Large intestine (tissue), 3 donors: ENCODE results near the gene STRADB. TPM values are rescaled to one million over a fixed set of nuclear protein-coding genes. Genes with fewer than 3 reads are reported as not detected.
"Not testable (repeated sequence)": the region's sequence is repeated elsewhere in the genome, so short reads cannot be mapped to it uniquely, and the experiment has no call there.

ENCODE experiments used
- DNase-seq, 2 donors: peaks; one replicate each; pipeline versions ENCODE4 v3.0.0 to v3.0.0-alpha.2; 2013
- H3K27ac ChIP-seq: one replicate; pipeline ENCODE4 v1.5.1; 2013; ENCODE audit warnings: low read length
- H3K27me3 ChIP-seq: 2 replicates; pipeline ENCODE4 v1.6.1; 2013; ENCODE audit warnings: low read length; ENCODE audit not compliant: control insufficient read depth, insufficient read depth
- H3K36me3 ChIP-seq: 2 replicates; pipeline ENCODE4 v1.6.1; 2013; ENCODE audit warnings: low read length; ENCODE audit not compliant: control insufficient read depth, insufficient read depth
- H3K4me1 ChIP-seq: one replicate; pipeline ENCODE4 v1.6.1; 2013; ENCODE audit warnings: low read length; ENCODE audit not compliant: control insufficient read depth, insufficient read depth
- H3K4me3 ChIP-seq: one replicate; pipeline ENCODE4 v1.5.1; 2013; ENCODE audit warnings: low read length
- H3K9me3 ChIP-seq: one replicate; pipeline ENCODE4 v1.6.1; 2013; ENCODE audit warnings: mild to moderate bottlenecking, low read depth, low read length, moderate library complexity; ENCODE audit not compliant: control insufficient read depth
- WGBS: methylation state at CpG from one replicate; pipeline ENCODE4 v1.1.5; 2013; ENCODE audit warnings: low lambda C conversion rate; ENCODE audit not compliant: insufficient coverage; 5-methylcytosine and 5-hydroxymethylcytosine counted together
- polyA plus RNA-seq: library from polyadenylated mRNA; unstranded; fragments of 120-200 nt; gene quantifications from one replicate; pipeline ENCODE4 v1.2.1, GENCODE V29; 2013

The STRADB gene
- polyA plus RNA-seq, 1 donor: 65.5 TPM

DNA sequence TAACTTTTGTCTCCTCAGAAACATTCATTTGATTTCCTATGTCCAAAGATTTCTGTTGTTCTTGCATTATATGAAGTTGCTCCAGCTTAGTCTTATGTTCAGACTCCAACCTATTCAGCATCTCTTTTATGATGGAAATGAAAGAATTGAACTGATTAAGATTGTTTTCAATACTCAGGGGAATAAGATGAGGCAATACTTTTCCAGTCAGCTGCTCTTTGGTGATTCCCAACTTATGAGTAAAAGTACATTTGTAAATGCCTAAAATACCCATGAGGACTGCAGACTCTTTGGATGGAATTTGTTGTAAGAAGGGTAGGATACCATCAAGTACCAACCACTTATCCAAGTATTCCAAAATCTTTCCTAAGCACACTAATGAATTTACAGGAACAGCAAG is 40.1 kb upstream of the STRADB start:
- Histone ChIP-seq H3K27ac (no peak overlapping the region), H3K4me3 (no peak overlapping the region), H3K27me3 (no peaks in the 10 kb centered on the region), H3K9me3 (no peaks in the 10 kb centered on the region), H3K36me3 (peaks cover 4% of the 10 kb centered on the region), H3K4me1 (no peaks in the 10 kb centered on the region)
- DNase-seq: no peak

DNA sequence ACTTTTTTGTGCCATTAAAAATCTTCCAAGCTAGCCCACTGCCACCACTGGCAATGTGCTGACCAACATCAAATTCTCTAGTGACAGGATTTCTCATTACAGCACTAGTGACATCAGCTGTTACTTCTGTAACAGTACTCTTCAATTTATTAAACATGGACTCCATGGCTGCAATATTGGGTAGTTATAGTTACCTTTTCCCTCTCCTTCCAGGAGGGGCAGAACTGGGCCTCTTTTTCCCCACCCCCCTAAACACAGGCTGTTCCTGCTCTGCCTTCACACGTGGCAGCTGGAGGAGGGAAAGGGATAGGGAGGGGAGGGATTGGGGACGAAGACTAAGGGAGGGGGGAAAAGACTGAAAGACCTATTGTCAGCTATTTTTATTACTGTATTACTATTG is 38.4 kb upstream of the STRADB start:
- no CpG with 5 or more reads among the region's 2 CpGs for WGBS
- DNase-seq: no peak
- no peak overlapping the region for H3K27ac ChIP-seq
- H3K4me1 ChIP-seq: no peaks in the 10 kb centered on the region
- H3K27me3 ChIP-seq: no peaks in the 10 kb centered on the region
- H3K9me3 ChIP-seq: no peaks in the 10 kb centered on the region
- no peak overlapping the region for H3K4me3 ChIP-seq
- peaks cover 5% of the 10 kb centered on the region for H3K36me3 ChIP-seq

DNA sequence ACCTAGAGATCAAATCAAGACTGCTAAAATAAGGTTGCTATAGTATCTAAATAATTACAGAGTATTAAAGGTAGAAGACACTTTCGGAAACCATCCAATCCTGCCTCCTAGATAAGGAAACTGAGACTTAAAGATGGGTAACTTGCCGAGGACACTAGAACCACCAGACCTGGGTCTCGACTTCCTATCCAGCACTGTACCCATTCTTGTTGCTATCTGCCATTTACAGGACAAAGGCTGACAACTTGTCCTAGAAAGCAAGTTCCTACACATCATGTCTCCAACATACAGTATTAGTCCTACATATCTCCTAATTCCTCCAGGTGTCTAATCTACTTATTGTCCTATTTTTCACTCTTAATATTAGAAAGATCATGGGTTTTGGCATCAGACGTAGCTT is 38.0 kb upstream of the STRADB start:
- Histone ChIP-seq H3K27me3 (no peaks in the 10 kb centered on the region), H3K4me3 (no peak overlapping the region), H3K9me3 (no peaks in the 10 kb centered on the region), H3K4me1 (no peaks in the 10 kb centered on the region), H3K36me3 (peaks cover 6% of the 10 kb centered on the region), H3K27ac (no peak overlapping the region)
- no peak for DNase-seq
- 83% methylated on average over 1 of the region's 4 CpGs for WGBS

DNA sequence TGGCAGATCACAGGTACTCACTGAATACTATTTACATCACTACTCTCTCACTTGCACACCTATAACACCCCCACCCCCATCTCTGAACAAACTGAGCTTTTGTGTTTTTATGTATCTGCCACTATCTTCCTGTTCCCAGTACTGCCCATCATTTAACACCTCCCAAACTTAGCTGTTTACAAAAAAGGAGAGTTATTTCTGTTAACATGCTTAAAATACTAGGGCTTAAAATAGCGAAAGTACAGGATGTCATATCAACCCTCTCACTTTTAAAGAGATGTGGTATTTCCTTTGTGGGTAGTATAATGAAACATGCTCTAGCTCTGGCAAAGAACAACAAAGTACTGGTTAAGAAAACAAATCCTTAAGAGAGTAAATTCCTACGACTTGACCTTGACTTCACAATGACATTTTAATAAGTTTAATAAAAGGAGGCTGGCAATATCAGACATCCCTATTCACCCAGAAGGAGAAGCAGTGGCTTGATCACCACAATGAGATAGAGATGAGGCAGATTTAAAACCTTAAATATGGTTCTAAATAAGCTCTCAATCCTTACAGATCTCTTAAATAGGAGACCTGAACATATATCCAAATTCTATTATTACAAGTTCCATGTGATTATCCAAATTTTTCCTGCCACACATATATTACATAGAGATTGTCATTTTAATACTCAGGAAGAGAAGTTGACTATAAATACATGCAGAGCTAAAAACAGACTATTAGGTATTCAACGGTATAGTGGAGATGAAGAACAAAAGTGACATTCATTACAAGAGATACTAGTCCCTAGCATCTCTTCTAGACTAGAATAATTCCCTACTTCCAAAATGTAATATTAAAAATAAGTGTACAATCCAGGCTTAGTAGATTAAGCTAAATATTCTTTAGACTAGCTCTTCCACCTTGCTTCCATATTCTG is 37.2 kb upstream of the STRADB start:
- Histone ChIP-seq H3K4me1 (no peaks in the 10 kb centered on the region), H3K36me3 (peaks cover 6% of the 10 kb centered on the region), H3K4me3 (no peak overlapping the region), H3K27ac (no peak overlapping the region), H3K9me3 (no peaks in the 10 kb centered on the region), H3K27me3 (no peaks in the 10 kb centered on the region)
- 80% methylated on average over 1 of the region's 3 CpGs for WGBS
- DNase-seq: no peak

DNA sequence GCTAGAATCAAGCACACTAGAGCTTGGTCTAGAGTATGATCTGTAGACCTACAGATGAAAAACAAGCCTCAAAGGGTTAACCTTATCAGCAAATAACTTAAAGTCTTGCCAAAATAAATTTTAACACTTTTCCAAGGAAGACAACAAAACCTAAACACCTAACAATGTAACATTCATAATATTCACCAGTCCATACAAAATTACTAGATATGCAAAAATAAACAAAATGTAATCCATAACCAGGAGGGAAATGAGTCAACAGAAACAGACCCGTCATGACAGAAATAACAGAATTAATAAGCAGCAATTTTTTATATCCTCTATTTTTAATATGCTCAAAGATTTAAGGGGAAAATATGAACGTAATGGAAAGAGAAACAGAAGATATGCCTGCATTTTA is 36.4 kb upstream of the STRADB start:
- Histone ChIP-seq H3K27me3 (no peaks in the 10 kb centered on the region), H3K4me1 (no peaks in the 10 kb centered on the region), H3K9me3 (no peaks in the 10 kb centered on the region), H3K4me3 (no peak overlapping the region), H3K36me3 (peaks cover 9% of the 10 kb centered on the region), H3K27ac (no peak overlapping the region)
- no peak for DNase-seq
- WGBS: 75% methylated on average over 2 of the region's 2 CpGs

DNA sequence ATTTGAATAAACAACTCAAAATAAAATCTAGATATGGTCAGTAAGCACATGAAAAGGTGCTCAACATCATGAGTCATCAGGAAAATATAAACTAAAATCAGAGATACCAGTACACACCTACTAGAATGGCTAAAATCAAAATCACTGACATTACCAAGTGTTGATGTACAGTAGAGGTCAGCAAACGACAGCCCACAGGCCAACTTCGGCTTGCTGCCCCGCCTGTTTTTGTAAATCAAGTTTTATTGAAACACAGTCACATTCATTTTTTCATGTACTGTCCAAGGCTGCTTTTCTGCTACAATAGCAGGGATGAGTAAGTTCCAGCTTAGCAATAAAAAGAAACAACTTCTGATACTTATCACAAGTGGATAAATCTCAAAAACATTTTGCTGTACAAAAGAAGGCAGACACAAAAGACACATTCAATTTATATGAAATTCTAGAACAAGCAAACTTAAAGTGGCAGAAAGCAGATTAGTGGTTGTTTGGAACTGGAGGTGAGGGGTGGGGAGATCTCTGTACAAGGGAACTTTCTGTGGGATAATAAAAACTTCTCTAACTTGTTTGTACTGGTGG is 32.4 kb upstream of the STRADB start:
- Histone ChIP-seq H3K4me1 (no peaks in the 10 kb centered on the region), H3K27me3 (no peaks in the 10 kb centered on the region), H3K9me3 (no peaks in the 10 kb centered on the region), H3K36me3 (peaks cover 6% of the 10 kb centered on the region), H3K4me3 (no peak overlapping the region), H3K27ac (no peak overlapping the region)
- no CpG with 5 or more reads among the region's 3 CpGs for WGBS
- DNase-seq: no peak

DNA sequence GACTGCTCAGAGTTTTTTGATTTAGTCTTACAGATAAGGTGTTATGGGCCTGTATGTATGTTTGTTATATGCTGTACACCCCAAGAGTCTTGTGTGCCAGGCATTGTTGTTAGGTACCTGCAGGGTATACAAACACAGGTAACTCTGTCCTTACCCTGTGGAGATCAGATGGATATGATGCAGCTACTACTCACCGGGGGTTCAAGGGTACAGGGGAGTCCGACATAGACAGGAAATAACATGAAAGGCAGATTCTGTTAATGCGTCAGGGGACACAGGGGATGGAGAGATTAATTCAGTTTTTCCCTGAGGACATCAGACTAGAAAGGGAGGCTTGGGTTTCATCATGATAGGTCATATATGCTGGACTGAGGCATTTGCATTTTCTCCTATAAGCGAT is 31.6 kb upstream of the STRADB start:
- Histone ChIP-seq H3K9me3 (no peaks in the 10 kb centered on the region), H3K4me1 (no peaks in the 10 kb centered on the region), H3K27ac (no peak overlapping the region), H3K27me3 (no peaks in the 10 kb centered on the region), H3K36me3 (peaks cover 6% of the 10 kb centered on the region), H3K4me3 (no peak overlapping the region)
- no peak for DNase-seq
- no CpG with 5 or more reads among the region's 4 CpGs for WGBS

DNA sequence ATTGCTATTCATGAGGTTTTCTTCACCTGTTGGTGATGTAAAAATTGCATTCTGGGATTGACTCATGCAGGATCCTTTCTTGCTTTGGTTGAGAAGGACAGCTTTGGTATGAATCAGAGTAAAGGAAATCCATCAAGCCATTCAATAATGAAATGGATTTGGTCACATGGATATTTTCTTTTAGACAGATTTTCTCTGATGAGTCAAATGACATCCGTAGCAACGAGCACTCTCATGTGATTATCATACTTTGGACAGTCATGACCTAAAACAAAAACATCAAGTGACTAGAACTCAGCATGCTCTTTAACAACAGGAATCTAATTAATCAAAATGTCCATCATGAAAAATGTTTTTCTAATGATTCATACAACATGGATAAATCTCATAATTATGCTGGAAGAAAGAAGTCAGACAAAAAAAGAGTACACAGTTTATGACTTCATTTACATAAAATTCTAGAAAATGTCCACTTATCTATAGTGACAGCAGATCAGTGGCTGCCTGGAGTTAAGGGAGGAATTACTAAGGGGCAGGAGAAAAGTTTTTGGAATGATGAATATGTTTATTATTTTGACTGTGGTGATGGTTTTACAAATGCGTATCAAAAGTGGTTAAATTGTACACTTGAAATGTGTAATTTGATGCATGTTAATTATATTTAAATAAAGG is 31.0 kb upstream of the STRADB start:
- H3K9me3 ChIP-seq: no peaks in the 10 kb centered on the region
- no peak overlapping the region for H3K4me3 ChIP-seq
- peaks cover 6% of the 10 kb centered on the region for H3K36me3 ChIP-seq
- no peak for DNase-seq
- H3K4me1 ChIP-seq: no peaks in the 10 kb centered on the region
- H3K27me3 ChIP-seq: no peaks in the 10 kb centered on the region
- H3K27ac ChIP-seq: no peak overlapping the region
- 100% methylated on average over 1 of the region's 3 CpGs for WGBS

DNA sequence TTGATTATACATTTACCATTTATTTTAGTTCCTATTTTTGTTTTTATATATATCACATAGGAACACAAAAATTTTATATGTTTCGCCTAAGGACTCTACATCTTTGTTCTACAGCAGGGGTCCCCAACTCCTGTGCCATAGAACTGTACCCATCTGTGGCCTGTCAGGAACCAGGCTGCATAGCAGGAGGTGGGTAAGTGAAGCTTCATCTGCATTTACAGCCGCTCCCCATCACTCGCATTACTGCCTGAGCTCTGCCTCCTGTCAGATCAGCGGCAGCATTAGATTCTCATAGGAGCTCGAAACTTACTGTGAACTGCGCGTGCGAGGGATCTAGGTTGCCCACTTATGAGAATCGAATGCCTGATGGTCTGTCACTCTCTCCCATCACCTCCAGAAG is 25.6 kb upstream of the STRADB start:
- H3K27me3 ChIP-seq: no peaks in the 10 kb centered on the region
- no peak overlapping the region for H3K27ac ChIP-seq
- WGBS: 100% methylated on average over 1 of the region's 9 CpGs
- DNase-seq: no peak
- peaks cover 3% of the 10 kb centered on the region for H3K4me1 ChIP-seq
- H3K9me3 ChIP-seq: peaks cover 6% of the 10 kb centered on the region
- no peak overlapping the region for H3K4me3 ChIP-seq
- peaks cover 2% of the 10 kb centered on the region for H3K36me3 ChIP-seq

DNA sequence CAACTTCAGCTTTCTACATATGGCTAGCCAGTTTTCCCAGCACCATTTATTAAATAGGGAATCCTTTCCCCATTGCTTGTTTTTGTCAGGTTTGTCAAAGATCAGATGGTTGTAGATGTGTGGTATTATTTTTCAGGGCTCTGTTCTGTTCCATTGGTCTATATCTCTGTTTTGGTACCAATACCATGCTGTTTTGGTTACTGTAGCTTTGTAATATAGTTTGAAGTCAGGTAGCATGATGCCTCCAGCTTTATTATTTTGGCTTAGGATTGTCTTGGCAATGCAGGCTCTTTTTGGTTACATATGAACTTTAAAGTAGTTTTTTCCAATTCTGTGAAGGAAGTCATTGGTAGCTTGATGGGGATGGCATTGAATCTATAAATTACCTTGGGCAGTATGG is 23.2 kb upstream of the STRADB start:
- H3K9me3 ChIP-seq, DNase-seq, H3K27me3 ChIP-seq, H3K27ac ChIP-seq, H3K36me3 ChIP-seq, H3K4me3 ChIP-seq: not testable (repeated sequence)
- H3K4me1 ChIP-seq: peaks cover 16% of the 10 kb centered on the region
